Mammary epithelial cell (primary cell): ENCODE results near the gene TBC1D22A.

ENCODE experiments used
- CTCF ChIP-seq, 2 donors: IDR thresholded peaks in 1 of 2; conservative IDR thresholded peaks in 1 of 2; 2 replicates each; pipeline ENCODE4 v1.5.1; 2011 to 2012; ENCODE audit warnings: inconsistent platforms in 2 of 2, low read length in 2 of 2, mild to moderate bottlenecking in 2 of 2, control low read depth in 1 of 2, low read depth in 1 of 2; ENCODE audit not compliant: insufficient read depth in 1 of 2; ENCODE audit errors: extremely low read depth in 1 of 2
- EZH2 ChIP-seq: IDR thresholded peaks from 2 replicates; pipeline ENCODE4 v1.6.1; 2012; ENCODE audit warnings: low read length, inconsistent platforms, borderline replicate concordance

- no peak for TF ChIP-seq CTCF (conservative IDR thresholded peaks at IDR 0.05 in 1 of 2, IDR thresholded peaks at IDR 0.05 in 1 of 2; ENCODE audit: extremely low read depth in 1 of 2, insufficient read depth in 1 of 2, low read depth in 1 of 2, low read length in 2 of 2)
- no peak for TF ChIP-seq EZH2
These were observed 350.8 kb downstream of the TBC1D22A start for GRCh38 chr22:47112994-47113852.
